Mucosa of descending colon (tissue), 3 donors: ENCODE measurements around the gene SLC38A6. TPM values are rescaled to one million over a fixed set of nuclear protein-coding genes. Genes with fewer than 3 reads are reported as not detected.

Source experiments
- ATAC-seq: fragments of 200-7000 bp; cut with Tn5 transposase; one replicate; pipeline ENCODE4 v1.9.1; 2020; ENCODE audit warnings: mild to moderate bottlenecking, moderate library complexity
- DNase-seq, 3 donors: peaks; one replicate each; pipeline ENCODE4 v3.0.0-alpha.2; 2020
- H3K36me3 ChIP-seq: fragments of 200-600 bp; one replicate; pipeline ENCODE4 v1.8.0; 2021; ENCODE audit warnings: low read depth, mild to moderate bottlenecking
- H3K4me1 ChIP-seq: fragments of 200-600 bp; one replicate; pipeline ENCODE4 v1.8.0; 2021; ENCODE audit warnings: low read depth, mild to moderate bottlenecking
- H3K4me3 ChIP-seq: fragments of 200-600 bp; one replicate; pipeline ENCODE4 v1.8.0; 2021; ENCODE audit warnings: mild to moderate bottlenecking
- H3K9me3 ChIP-seq: fragments of 200-600 bp; one replicate; pipeline ENCODE4 v1.8.0; 2021; ENCODE audit warnings: mild to moderate bottlenecking
- CTCF ChIP-seq: fragments of 200-600 bp; IDR thresholded peaks from one replicate; pipeline ENCODE4 v1.8.0; 2022; ENCODE audit warnings: antibody characterized with exemption, mild to moderate bottlenecking
- intact Hi-C, 2 donors: fragments of 100-400 bp; cut with DNase I in 1 of 2; cut with micrococcal nuclease in 1 of 2; formaldehyde crosslinking; loops; one replicate each; pipeline versions ENCODE4 v1.11.0 to v1.11.1; 2022; cut with DNase I, micrococcal nuclease
- total RNA-seq, 3 donors: library from RNA; stranded (reverse); fragmentation: NEBNext Ultra II Directional in 2 of 3; extraction: Animal tissue kit (Norgen Biotek cat#: 25700) in 2 of 3; gene quantifications; one replicate each; pipeline versions ENCODE4 v1.2.1 to v1.2.4, GENCODE V29; 2021 to 2023
- donor health status: DM: no; HTN: no; CAD: no; lungs with moderate emphysema.
- donor health status: DM: no; HTN: no; CAD: no.
- donor health status: DM: no; HTN: yes; CAD: no.

SLC38A6 gene
- total RNA-seq, 3 donors from 2014 or later, result 7.4 to 13.6 (median 9.2) TPM

- intact Hi-C loops, result no loop called here
- H3K4me3 ChIP-seq, result no peak overlapping the region
- ATAC-seq (no peak), DNase-seq (no peak)
- TF ChIP-seq CTCF, result no peak
- H3K36me3 ChIP-seq, result no peaks in the 10 kb centered on the region
- H3K4me1 ChIP-seq, result no peaks in the 10 kb centered on the region
- no peaks in the 10 kb centered on the region for H3K9me3 ChIP-seq
Observed at GRCh38 chr14:60971271-60971670, 9.8 kb upstream of the SLC38A6 start.

GRCh38 chr14:60972295-60972694, 8.8 kb upstream of the SLC38A6 start:
- Histone ChIP-seq H3K4me1 (no peaks in the 10 kb centered on the region), H3K4me3 (no peak overlapping the region), H3K36me3 (no peaks in the 10 kb centered on the region), H3K9me3 (no peaks in the 10 kb centered on the region)
- DNase-seq, result no peak
- no peak for ATAC-seq
- TF ChIP-seq CTCF, result no peak
- intact Hi-C loops, result no loop called here

- Histone ChIP-seq H3K9me3 (no peaks in the 10 kb centered on the region), H3K36me3 (no peaks in the 10 kb centered on the region), H3K4me3 (no peak overlapping the region), H3K4me1 (no peaks in the 10 kb centered on the region)
- DNase-seq, result no peak
- no peak for TF ChIP-seq CTCF
- no peak for ATAC-seq
- intact Hi-C loops, result no loop called here
Observed at GRCh38 chr14:60973070-60973469, 8.0 kb upstream of the SLC38A6 start.

- Histone ChIP-seq H3K4me1 (no peaks in the 10 kb centered on the region), H3K36me3 (no peaks in the 10 kb centered on the region), H3K9me3 (no peaks in the 10 kb centered on the region), H3K4me3 (no peak overlapping the region)
- ATAC-seq (no peak), DNase-seq (no peak)
- no peak for TF ChIP-seq CTCF
- intact Hi-C loops, result no loop called here
Observed at GRCh38 chr14:60974090-60974651, 6.9 kb upstream of the SLC38A6 start.

GRCh38 chr14:60975551-60975950, 5.5 kb upstream of the SLC38A6 start:
- TF ChIP-seq CTCF, result no peak
- intact Hi-C loops, result loop anchor here in 1 of 2 donors (5.0 kb wide), 1 partner anchor 228 kb away; no protein-coding TSS in a partner anchor
- peaks cover 7% of the 10 kb centered on the region for H3K4me1 ChIP-seq
- H3K4me3 ChIP-seq, result no peak overlapping the region
- H3K36me3 ChIP-seq, result no peaks in the 10 kb centered on the region
- no peaks in the 10 kb centered on the region for H3K9me3 ChIP-seq
- ATAC-seq (no peak), DNase-seq (no peak)

GRCh38 chr14:60977847-60978246, 3.2 kb upstream of the SLC38A6 start:
- no peaks in the 10 kb centered on the region for H3K36me3 ChIP-seq
- intact Hi-C loops, result loop anchor here in 1 of 2 donors (5.0 kb wide), 1 partner anchor 231 kb away; no protein-coding TSS in a partner anchor
- peaks cover 15% of the 10 kb centered on the region for H3K4me1 ChIP-seq
- no peak for DNase-seq
- no peak for ATAC-seq
- H3K9me3 ChIP-seq, result no peaks in the 10 kb centered on the region
- no peak for TF ChIP-seq CTCF
- no peak overlapping the region for H3K4me3 ChIP-seq
